ENCODE data around the gene LRRIQ4.

DNA sequence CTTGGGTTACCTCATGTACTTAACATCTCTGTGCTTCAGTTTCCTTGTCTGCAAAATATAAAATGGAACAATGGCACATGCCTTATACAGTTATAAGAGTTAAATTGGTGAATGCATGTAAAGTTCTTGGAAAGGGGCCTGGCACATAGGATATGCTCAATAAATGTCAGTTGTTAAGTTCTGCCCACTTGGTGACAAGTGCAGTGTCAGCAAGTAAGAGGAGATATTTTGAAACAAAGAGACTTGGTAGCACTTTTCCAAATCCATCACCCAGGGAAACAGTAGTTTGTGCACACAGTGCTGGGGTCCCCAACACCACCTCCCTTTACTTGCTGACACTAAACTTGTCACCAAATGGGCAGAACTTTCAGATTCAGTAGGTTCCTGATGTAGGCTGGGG is 37.9 kb downstream of the LRRIQ4 start:
- TF ChIP-seq, protein P1, sequence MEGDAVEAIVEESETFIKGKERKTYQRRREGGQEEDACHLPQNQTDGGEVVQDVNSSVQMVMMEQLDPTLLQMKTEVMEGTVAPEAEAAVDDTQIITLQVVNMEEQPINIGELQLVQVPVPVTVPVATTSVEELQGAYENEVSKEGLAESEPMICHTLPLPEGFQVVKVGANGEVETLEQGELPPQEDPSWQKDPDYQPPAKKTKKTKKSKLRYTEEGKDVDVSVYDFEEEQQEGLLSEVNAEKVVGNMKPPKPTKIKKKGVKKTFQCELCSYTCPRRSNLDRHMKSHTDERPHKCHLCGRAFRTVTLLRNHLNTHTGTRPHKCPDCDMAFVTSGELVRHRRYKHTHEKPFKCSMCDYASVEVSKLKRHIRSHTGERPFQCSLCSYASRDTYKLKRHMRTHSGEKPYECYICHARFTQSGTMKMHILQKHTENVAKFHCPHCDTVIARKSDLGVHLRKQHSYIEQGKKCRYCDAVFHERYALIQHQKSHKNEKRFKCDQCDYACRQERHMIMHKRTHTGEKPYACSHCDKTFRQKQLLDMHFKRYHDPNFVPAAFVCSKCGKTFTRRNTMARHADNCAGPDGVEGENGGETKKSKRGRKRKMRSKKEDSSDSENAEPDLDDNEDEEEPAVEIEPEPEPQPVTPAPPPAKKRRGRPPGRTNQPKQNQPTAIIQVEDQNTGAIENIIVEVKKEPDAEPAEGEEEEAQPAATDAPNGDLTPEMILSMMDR (IDR thresholded peaks at IDR 0.05), result no peak
- no peak for TF ChIP-seq POLR2AphosphoS5 (IDR thresholded peaks at IDR 0.05; ENCODE audit: low read depth, low read length)
- no peak for TF ChIP-seq TCF7L2 (IDR thresholded peaks at IDR 0.05; ENCODE audit: low read depth, low read length)
- no peak for TF ChIP-seq REST (IDR thresholded peaks at IDR 0.05; ENCODE audit: insufficient read depth in 1 of 2, low read depth in 2 of 2, low read length in 1 of 2)
- no peak for TF ChIP-seq SIN3A (IDR thresholded peaks at IDR 0.05; ENCODE audit: borderline replicate concordance, insufficient read depth, low read depth, low read length)
